GM12878 (cell line): ENCODE results near the gene PAPPA. TPM values are rescaled to one million over a fixed set of nuclear protein-coding genes. Genes with fewer than 3 reads are reported as not detected.

ENCODE experiments used
- ATAC-seq: fragments of 200-7000 bp; cut with Tn5 transposase; 3 replicates; pipeline ENCODE4 v1.9.1; 2020; ENCODE audit warnings: mild to moderate bottlenecking, moderate library complexity
- BruUV-seq: library from RNA; stranded (reverse); fragments of 400-500 nt; replicated peaks from 2 replicates; lab custom pipeline; 2021; lab: Mats Ljungman, UMichigan
- CTCF ChIA-PET: fragments of 300-600 bp; sonication (Branson Sonifier 250); formaldehyde crosslinking; extraction: SDS; loops from one replicate; lab custom pipeline; 2021; ENCODE audit warnings: inconsistent platforms; lab: Yijun Ruan, JAX
- POLR2A ChIA-PET: fragments of 350-600 bp; formaldehyde crosslinking; extraction: SDS; loops from one replicate; lab custom pipeline; 2021; ENCODE audit warnings: inconsistent platforms; lab: Charles Lee
- RAD21 ChIA-PET: fragments of 300-600 bp; sonication (Branson Sonifier 250); formaldehyde crosslinking; loops from one replicate; lab custom pipeline; 2023; ENCODE audit warnings: antibody characterized with exemption; ENCODE audit not compliant: unreplicated experiment; lab: Charles Lee
- SMC1A ChIA-PET: fragments of 300-600 bp; sonication (Branson Sonifier 250); formaldehyde crosslinking; loops from one replicate; lab custom pipeline; 2023; ENCODE audit not compliant: unreplicated experiment, uncharacterized antibody; lab: Charles Lee
- DNase-seq: peaks from one replicate; pipeline ENCODE4 v3.0.0-alpha.2; 2011; ENCODE audit warnings: low read depth, low spot score
- FAIRE-seq: peaks from 3 replicates; lab custom pipeline; 2011; peaks lifted over from hg19 to GRCh38; lab: Jason Lieb, UNC
- H2AFZ ChIP-seq: 2 replicates; pipeline ENCODE4 v1.6.0; 2011; ENCODE audit warnings: low read depth, low read length, control low read depth; ENCODE audit not compliant: control insufficient read depth
- H3K27ac ChIP-seq: 2 replicates; pipeline ENCODE4 v1.5.1; 2011; ENCODE audit warnings: control low read depth; ENCODE audit not compliant: control insufficient read depth, insufficient read depth
- H3K27me3 ChIP-seq, 2 experiments: replicated peaks in 1 of 2; 2 replicates each; pipeline versions ENCODE4 v1.6.0 to v1.6.1; 2011; ENCODE audit warnings: low read length in 1 of 2; ENCODE audit not compliant: control insufficient read depth in 2 of 2, insufficient read depth in 2 of 2
- H3K36me3 ChIP-seq, 2 experiments: 2 replicates each; pipeline ENCODE4 v1.5.1; 2011; ENCODE audit warnings: low read length in 1 of 2; ENCODE audit not compliant: control insufficient read depth in 2 of 2, insufficient read depth in 2 of 2
- H3K4me1 ChIP-seq: 2 replicates; pipeline ENCODE4 v1.6.1; 2011; ENCODE audit warnings: mild to moderate bottlenecking, low read length, moderate library complexity, mixed read lengths; ENCODE audit not compliant: control insufficient read depth, insufficient read depth
- H3K4me2 ChIP-seq: 2 replicates; pipeline ENCODE4 v1.6.0; 2011; ENCODE audit warnings: control low read depth; ENCODE audit not compliant: control insufficient read depth, insufficient read depth
- H3K4me3 ChIP-seq: fragments of 200-600 bp; sonication (generic); 2 replicates; pipeline ENCODE4 v1.5.1; 2016
- H3K79me2 ChIP-seq: 2 replicates; pipeline ENCODE4 v1.6.0; 2011; ENCODE audit warnings: low read length; ENCODE audit not compliant: control insufficient read depth, insufficient read depth
- H3K9ac ChIP-seq: 2 replicates; pipeline ENCODE4 v1.8.0; 2011; ENCODE audit warnings: low read length, control low read depth, mixed read lengths; ENCODE audit not compliant: control insufficient read depth, insufficient read depth
- H3K9me3 ChIP-seq: replicated peaks from 3 replicates; pipeline ENCODE4 v1.5.1; 2011; ENCODE audit warnings: mild to moderate bottlenecking, low read length; ENCODE audit not compliant: control insufficient read depth, insufficient read depth
- H4K20me1 ChIP-seq: 2 replicates; pipeline ENCODE4 v1.6.0; 2011; ENCODE audit not compliant: control insufficient read depth, insufficient read depth
- BCL11A ChIP-seq: IDR thresholded peaks from 2 replicates; pipeline ENCODE4 v1.6.1; 2011; ENCODE audit warnings: low read depth, low read length
- CBFB ChIP-seq: IDR thresholded peaks from 2 replicates; pipeline ENCODE4 v1.6.1; 2016; ENCODE audit warnings: antibody characterized with exemption, low read depth
- CBX5 ChIP-seq: sonication (generic); IDR thresholded peaks from 2 replicates; pipeline ENCODE4 v1.6.1; 2016; ENCODE audit warnings: low read depth, moderate library complexity, mild to moderate bottlenecking, inconsistent platforms
- HCFC1 ChIP-seq: fragments of 150-350 bp; IDR thresholded peaks from 2 replicates; pipeline ENCODE4 v1.6.1; 2014; ENCODE audit warnings: low read length
- KAT2A ChIP-seq: conservative IDR thresholded peaks from 2 replicates; pipeline ENCODE4 v1.6.1; 2011; ENCODE audit warnings: low read depth, low read length; ENCODE audit not compliant: control insufficient read depth
- KLF5 ChIP-seq: fragments of 450-650 bp; IDR thresholded peaks from 2 replicates; pipeline ENCODE4 v1.6.1; 2014; ENCODE audit warnings: mild to moderate bottlenecking; ENCODE audit not compliant: partially characterized antibody
- MEF2A ChIP-seq: IDR thresholded peaks from 2 replicates; pipeline ENCODE4 v1.6.1; 2011; ENCODE audit warnings: low read depth, mild to moderate bottlenecking, low read length, moderate library complexity; ENCODE audit not compliant: insufficient read depth
- MYC ChIP-seq: IDR thresholded peaks from 2 replicates; pipeline ENCODE4 v1.6.1; 2011; ENCODE audit warnings: mild to moderate bottlenecking, low read length, moderate library complexity, inconsistent platforms; ENCODE audit not compliant: insufficient read depth, insufficient replicate concordance, insufficient read length, severe bottlenecking
- NBN ChIP-seq: fragments of 450-650 bp; IDR thresholded peaks from 2 replicates; pipeline ENCODE4 v1.6.1; 2016
- NFXL1 ChIP-seq: fragments of 450-650 bp; IDR thresholded peaks from 2 replicates; pipeline ENCODE4 v1.6.1; 2017; ENCODE audit warnings: antibody characterized with exemption, mild to moderate bottlenecking, borderline replicate concordance
- NR2C1 ChIP-seq: fragments of 450-650 bp; IDR thresholded peaks from 2 replicates; pipeline ENCODE4 v1.6.1; 2017; ENCODE audit warnings: antibody characterized with exemption, mild to moderate bottlenecking, moderate library complexity
- NR2C2 ChIP-seq: IDR thresholded peaks from 2 replicates; pipeline ENCODE4 v1.6.1; 2011; ENCODE audit warnings: borderline replicate concordance, low read depth; ENCODE audit not compliant: control insufficient read depth, insufficient read length
- RFX5 ChIP-seq: IDR thresholded peaks from 2 replicates; pipeline ENCODE4 v1.6.1; 2011; ENCODE audit warnings: low read depth, low read length, improper control_type of control experiment
- ZNF274 ChIP-seq: IDR thresholded peaks from one replicate; pipeline ENCODE4 v1.8.0; 2011; ENCODE audit not compliant: insufficient read length, insufficient read depth
- WGBS: methylation state at CpG from one replicate; pipeline ENCODE4 v1.1.6; 2016; ENCODE audit warnings: low lambda C conversion rate; ENCODE audit not compliant: insufficient replicate concordance, insufficient coverage; ENCODE audit errors: missing lambda C conversion rate; 5-methylcytosine and 5-hydroxymethylcytosine counted together
- in situ Hi-C: fragments of 300-500 bp; cut with MboI; formaldehyde crosslinking; loops from 9 replicates; pipeline ENCODE4 v1.14.3; 2018; ENCODE audit warnings: mixed read lengths
- intact Hi-C: fragments of 100-400 bp; cut with micrococcal nuclease; formaldehyde crosslinking; loops from one replicate; pipeline ENCODE4 v1.14.2; 2022; ENCODE audit not compliant: unreplicated experiment
- polyA plus RNA-seq, 11 experiments: library from polyadenylated mRNA; depleted of rRNA in 4 of 11; unstranded in 6 of 11; stranded (reverse) in 5 of 11; fragments of >200 nt; fragmentation: Nextera tagmentation in 4 of 11; fragmentation: Illumina TruSeq in 1 of 11; extraction: Ambion mirVana in 4 of 11; extraction: Trizol in 1 of 11; gene quantifications; 1 replicate in 1 of 11; 2 replicates in 10 of 11; pipeline versions ENCODE4 v1.2.1 to v1.2.3, GENCODE V29; 2011 to 2016; ENCODE audit warnings: inconsistent platforms in 2 of 11, missing spikeins in 2 of 11, low read depth in 1 of 11
- total RNA-seq, 4 experiments: library from RNA; depleted of rRNA in 3 of 4; stranded (reverse); fragments of >200 nt in 3 of 4; fragmentation: Illumina TruSeq in 1 of 4; extraction: Trizol in 1 of 4; gene quantifications; 2 replicates each; pipeline versions ENCODE4 v1.2.1 to v1.2.3, GENCODE V29; 2013 to 2021
- TF ChIP-seq, protein P1 (sequence below): fragments of 450-650 bp; IDR thresholded peaks from 2 replicates; pipeline ENCODE4 v1.6.1; 2016; ENCODE audit warnings: mild to moderate bottlenecking, moderate library complexity, borderline replicate concordance
- TF ChIP-seq, protein P2 (sequence below): IDR thresholded peaks from 2 replicates; pipeline ENCODE4 v1.6.1; 2012; ENCODE audit warnings: low read depth, low read length, improper control_type of control experiment
- TF ChIP-seq, protein P3 (sequence below): fragments of 450-650 bp; IDR thresholded peaks from 2 replicates; pipeline ENCODE4 v1.6.1; 2017; ENCODE audit warnings: mild to moderate bottlenecking

Gene PAPPA
- total and polyA plus RNA-seq, 10 of the 15 experiments (the other 5 are each of a cell fraction or from before 2014, with no cell fraction given): under 0.01 to 0.19 (median 0.02) TPM; not detected in 4

GRCh38 chr9:116322521-116322920, 168.9 kb downstream of the PAPPA start (continued):
- TF ChIP-seq, protein P1, sequence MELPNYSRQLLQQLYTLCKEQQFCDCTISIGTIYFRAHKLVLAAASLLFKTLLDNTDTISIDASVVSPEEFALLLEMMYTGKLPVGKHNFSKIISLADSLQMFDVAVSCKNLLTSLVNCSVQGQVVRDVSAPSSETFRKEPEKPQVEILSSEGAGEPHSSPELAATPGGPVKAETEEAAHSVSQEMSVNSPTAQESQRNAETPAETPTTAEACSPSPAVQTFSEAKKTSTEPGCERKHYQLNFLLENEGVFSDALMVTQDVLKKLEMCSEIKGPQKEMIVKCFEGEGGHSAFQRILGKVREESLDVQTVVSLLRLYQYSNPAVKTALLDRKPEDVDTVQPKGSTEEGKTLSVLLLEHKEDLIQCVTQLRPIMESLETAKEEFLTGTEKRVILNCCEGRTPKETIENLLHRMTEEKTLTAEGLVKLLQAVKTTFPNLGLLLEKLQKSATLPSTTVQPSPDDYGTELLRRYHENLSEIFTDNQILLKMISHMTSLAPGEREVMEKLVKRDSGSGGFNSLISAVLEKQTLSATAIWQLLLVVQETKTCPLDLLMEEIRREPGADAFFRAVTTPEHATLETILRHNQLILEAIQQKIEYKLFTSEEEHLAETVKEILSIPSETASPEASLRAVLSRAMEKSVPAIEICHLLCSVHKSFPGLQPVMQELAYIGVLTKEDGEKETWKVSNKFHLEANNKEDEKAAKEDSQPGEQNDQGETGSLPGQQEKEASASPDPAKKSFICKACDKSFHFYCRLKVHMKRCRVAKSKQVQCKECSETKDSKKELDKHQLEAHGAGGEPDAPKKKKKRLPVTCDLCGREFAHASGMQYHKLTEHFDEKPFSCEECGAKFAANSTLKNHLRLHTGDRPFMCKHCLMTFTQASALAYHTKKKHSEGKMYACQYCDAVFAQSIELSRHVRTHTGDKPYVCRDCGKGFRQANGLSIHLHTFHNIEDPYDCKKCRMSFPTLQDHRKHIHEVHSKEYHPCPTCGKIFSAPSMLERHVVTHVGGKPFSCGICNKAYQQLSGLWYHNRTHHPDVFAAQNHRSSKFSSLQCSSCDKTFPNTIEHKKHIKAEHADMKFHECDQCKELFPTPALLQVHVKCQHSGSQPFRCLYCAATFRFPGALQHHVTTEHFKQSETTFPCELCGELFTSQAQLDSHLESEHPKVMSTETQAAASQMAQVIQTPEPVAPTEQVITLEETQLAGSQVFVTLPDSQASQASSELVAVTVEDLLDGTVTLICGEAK: no peak
- TF ChIP-seq RFX5 (no peak), CBFB (no peak), CBX5 (no peak), NBN (no peak)
- TF ChIP-seq, protein P2, sequence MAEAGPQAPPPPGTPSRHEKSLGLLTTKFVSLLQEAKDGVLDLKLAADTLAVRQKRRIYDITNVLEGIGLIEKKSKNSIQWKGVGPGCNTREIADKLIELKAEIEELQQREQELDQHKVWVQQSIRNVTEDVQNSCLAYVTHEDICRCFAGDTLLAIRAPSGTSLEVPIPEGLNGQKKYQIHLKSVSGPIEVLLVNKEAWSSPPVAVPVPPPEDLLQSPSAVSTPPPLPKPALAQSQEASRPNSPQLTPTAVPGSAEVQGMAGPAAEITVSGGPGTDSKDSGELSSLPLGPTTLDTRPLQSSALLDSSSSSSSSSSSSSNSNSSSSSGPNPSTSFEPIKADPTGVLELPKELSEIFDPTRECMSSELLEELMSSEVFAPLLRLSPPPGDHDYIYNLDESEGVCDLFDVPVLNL: no peak

- H3K4me3 ChIP-seq: no peak overlapping the region
- H3K9me3 ChIP-seq: no peaks in the 10 kb centered on the region
- H3K79me2 ChIP-seq: no peaks in the 10 kb centered on the region
- ChIA-PET RAD21 (no interaction called here), SMC1A (no interaction called here), CTCF (no interaction called here), POLR2A (no interaction called here)
- H2AFZ ChIP-seq: no peak overlapping the region
- FAIRE-seq (no peak), DNase-seq (no peak), ATAC-seq (no peak)
- no peak for TF ChIP-seq MEF2A
- no peak for TF ChIP-seq NFXL1
- no peak for TF ChIP-seq NR2C2
- TF ChIP-seq ZNF274: no peak
- TF ChIP-seq, protein P3, sequence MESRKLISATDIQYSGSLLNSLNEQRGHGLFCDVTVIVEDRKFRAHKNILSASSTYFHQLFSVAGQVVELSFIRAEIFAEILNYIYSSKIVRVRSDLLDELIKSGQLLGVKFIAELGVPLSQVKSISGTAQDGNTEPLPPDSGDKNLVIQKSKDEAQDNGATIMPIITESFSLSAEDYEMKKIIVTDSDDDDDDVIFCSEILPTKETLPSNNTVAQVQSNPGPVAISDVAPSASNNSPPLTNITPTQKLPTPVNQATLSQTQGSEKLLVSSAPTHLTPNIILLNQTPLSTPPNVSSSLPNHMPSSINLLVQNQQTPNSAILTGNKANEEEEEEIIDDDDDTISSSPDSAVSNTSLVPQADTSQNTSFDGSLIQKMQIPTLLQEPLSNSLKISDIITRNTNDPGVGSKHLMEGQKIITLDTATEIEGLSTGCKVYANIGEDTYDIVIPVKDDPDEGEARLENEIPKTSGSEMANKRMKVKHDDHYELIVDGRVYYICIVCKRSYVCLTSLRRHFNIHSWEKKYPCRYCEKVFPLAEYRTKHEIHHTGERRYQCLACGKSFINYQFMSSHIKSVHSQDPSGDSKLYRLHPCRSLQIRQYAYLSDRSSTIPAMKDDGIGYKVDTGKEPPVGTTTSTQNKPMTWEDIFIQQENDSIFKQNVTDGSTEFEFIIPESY: no peak
- no peak for TF ChIP-seq MYC
- no peak for TF ChIP-seq HCFC1
- no peak for TF ChIP-seq NR2C1
- TF ChIP-seq RFX5: no peak
- TF ChIP-seq KAT2A: no peak
- TF ChIP-seq BCL11A: no peak
- no peak for TF ChIP-seq KLF5
- no peaks in the 10 kb centered on the region; the same call in 1 of the 2 replicates for H4K20me1 ChIP-seq
- no peaks in the 10 kb centered on the region for H3K36me3 ChIP-seq
- no peaks in the 10 kb centered on the region for H3K4me1 ChIP-seq
- intact Hi-C loops (loop anchor here (10.0 kb wide), 1 partner anchor 58 kb away; no protein-coding TSS in a partner anchor), in situ Hi-C loops (no loop called here)
- H3K27ac ChIP-seq: no peak overlapping the region
- no TSS peak for BruUV-seq
- 13% methylated on average over 11 of the region's 11 CpGs for WGBS
- no peak overlapping the region for H3K9ac ChIP-seq
- H3K27me3 ChIP-seq: no peaks in the 10 kb centered on the region; a peak in 3 of 4 replicates
- no peak overlapping the region for H3K4me2 ChIP-seq
Observed at GRCh38 chr9:116323012-116323411, 169.4 kb downstream of the PAPPA start.
